HG03457 (cell line): ENCODE data around the gene AK8.

ENCODE experiments used
- ATAC-seq: cut with Tn5 transposase; IDR thresholded peaks from one replicate; pipeline ENCODE4 v1.9.1; 2021; ENCODE audit warnings: moderate number of reproducible peaks; ENCODE audit not compliant: unreplicated experiment

Gene AK8

DNA sequence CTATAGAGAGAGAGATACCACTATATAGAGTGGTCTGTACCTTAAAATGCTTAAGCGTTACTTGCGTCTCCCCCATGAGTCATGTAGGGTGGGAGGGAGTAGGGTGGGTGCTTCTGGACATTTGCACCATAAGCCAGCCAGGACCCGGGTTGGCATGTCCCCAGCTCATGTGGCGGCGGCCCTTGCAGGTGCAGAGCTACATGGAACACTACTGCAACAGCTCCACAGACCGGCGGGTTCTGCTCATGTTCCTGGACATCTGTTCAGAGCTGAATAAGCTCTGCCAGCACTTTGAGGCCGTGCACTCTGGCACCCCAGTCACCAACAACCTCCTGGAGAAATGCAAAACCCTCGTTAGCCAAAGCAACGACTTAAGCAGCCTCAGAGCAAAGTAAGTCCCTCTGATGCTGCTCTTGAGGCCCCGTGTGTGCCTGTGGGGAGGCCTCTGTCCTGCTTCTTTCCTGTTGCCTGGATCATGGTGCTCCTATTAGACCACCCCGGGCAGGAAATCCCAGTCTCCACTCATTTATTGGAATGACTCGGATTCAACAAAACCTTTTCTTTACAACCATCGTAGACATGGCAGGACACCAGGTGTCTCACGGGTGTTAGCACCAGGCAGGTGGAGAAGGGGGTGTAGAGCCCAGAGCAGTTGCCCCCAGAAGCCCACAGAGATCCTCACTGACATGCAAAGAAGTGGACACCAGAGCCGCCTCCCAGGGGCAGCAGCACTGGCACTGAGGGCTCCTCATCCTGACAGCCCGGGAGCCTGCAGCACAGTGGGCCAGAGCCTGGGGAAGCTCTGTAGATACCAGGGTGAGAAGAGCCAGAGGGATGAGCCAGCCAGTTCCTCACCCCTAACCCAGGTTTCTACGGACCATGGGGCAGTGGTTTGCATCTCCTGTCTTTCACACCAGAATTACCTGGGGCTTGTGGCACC lies 9.4 kb upstream of the AK8 start:
- ATAC-seq = no peak

DNA sequence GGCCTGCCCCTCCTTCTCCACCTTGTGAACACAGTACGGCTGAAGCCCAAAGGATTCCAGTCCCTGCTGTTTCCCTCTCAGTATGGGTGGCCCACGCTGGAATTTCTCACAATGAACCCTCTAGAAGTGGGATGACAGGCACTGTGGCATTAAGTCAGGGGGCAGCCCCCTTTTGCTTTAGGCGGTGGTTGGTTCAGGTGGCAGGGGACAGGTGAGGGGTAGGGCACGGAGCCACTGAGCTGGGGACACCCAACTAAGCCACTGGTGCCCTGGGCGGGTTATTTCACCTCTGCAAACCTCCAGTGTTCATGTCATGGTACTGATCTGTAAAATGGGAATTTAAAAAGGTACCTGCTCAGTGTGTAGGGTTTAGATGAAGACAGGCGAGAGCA lies 8.2 kb upstream of the AK8 start:
- no peak for ATAC-seq

DNA sequence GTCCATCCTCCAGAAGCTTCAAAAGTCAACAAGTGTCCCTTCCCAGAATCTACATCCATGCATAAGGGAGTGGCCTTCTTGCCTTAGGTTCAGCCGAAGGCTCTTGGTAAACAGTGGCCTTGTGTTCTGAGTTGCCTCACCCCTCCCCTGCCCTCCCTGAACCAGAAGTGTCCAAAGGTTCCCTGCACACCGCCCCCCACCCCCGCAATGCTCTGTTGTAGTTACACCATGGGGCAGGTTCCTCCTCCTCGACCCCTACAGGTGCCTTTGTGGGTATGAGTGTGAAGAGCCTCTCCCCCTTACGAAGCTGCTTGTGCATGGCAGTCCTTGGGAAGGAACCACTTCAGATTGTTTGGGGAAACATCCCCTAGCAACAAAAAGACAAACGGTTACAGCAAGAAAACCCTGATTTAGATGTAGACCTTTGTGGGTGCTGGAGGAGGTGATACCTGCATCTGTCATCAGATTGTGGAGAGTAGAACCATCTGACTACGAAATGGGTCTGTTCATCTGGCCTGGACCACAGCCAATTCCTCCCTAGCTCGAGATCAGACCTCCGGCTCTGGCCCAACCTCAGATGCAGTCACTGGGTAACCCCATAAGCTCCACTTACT lies 7.7 kb upstream of the AK8 start:
- no peak for ATAC-seq

DNA sequence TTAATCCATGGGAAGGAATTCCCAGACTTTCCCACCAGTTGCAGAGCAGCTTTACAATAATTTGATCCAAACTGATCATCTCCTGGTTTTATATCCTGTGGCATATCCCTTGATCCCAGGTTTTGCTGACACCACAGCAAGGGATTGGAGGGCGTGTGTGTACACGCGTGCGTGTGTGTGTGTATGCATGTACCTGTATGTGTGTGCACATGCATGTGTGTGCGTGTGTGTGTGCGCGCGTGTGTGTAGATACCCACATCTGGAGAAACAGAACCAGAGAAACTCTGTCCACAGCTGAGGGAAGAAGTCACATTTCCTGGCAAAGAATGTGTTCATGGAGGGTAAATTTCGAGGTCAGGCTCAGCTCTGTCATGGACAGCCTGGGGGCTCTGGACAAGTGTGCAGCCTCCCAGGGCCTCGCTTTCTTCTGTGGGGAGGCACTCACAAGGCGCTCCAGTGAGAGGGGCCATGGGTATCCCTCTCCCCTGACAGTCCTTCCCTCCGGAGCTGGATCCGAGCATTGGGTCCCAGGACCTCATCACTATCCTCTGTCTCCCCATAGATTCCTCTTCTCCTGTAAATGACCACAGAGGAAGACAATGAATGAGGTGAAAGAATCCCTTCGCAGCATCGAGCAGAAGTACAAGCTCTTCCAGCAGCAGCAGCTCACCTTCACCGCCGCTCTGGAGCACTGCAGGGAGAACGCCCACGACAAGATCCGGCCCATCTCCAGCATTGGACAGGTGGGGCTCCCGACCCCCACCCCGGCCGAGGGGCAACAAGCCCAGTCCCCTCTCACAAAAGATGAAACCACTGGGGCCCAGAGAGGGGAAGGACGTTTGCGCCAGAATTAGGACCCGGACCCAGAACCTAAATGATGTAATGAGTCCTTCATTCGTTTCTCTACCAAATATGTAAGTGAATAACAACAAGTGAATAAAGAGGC lies 5.5 kb upstream of the AK8 start:
- ATAC-seq = no peak

DNA sequence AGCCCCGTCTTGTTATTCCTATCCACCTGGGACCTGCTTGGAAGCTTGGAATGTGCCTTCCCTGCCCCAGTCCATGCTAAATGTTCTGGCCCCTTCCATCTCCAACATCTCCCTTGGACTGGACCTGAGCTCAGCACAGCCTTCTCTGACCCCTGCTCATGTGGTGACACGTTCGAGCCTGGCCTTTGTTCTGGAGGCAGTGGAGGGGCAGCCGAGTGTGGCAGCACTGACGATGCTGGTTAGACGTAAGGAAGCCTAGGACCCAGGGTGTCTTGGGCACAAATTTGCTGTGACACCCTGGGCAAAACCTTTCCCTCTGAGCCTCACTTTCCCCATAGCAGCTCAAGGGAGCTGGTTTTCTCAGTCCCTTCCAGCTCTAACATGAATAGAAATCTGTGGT lies 4.5 kb upstream of the AK8 start:
- no peak for ATAC-seq

DNA sequence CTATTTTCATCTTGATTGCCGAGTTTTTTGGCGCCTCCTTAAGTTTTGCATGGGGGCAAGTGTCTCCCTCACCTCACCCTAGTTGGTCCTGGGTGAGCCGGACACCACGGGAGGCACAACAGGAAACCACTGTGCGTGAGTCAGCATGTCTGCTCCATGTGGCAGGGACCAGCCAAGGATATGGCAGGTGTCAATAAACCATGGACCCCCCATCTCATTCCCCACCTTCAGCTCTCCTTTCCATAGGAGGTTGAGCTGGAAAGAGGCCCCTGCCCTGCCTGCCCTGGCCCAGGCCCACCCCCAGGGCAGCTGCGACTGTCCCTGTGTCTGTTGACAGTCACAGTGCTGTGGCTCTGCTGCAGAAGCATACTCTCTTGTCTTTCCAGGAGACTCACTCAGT lies 3.7 kb upstream of the AK8 start:
- no peak for ATAC-seq

DNA sequence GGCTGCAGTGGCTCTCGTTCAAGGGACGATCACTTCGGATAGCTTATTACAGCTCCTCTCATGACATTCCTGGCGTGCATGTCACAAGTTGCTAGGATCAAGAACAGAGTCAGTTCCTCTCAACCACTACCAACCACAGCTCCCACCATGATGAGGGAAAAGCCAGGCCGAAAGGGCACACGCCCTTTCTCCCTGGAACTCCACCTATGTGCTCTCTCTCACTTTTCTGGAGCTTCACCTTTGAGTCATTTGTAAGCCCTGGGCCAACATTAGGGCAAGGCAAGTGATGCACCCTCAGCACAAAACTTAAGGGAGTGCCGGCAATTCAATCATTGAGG lies 2.2 kb upstream of the AK8 start:
- no peak for ATAC-seq

DNA sequence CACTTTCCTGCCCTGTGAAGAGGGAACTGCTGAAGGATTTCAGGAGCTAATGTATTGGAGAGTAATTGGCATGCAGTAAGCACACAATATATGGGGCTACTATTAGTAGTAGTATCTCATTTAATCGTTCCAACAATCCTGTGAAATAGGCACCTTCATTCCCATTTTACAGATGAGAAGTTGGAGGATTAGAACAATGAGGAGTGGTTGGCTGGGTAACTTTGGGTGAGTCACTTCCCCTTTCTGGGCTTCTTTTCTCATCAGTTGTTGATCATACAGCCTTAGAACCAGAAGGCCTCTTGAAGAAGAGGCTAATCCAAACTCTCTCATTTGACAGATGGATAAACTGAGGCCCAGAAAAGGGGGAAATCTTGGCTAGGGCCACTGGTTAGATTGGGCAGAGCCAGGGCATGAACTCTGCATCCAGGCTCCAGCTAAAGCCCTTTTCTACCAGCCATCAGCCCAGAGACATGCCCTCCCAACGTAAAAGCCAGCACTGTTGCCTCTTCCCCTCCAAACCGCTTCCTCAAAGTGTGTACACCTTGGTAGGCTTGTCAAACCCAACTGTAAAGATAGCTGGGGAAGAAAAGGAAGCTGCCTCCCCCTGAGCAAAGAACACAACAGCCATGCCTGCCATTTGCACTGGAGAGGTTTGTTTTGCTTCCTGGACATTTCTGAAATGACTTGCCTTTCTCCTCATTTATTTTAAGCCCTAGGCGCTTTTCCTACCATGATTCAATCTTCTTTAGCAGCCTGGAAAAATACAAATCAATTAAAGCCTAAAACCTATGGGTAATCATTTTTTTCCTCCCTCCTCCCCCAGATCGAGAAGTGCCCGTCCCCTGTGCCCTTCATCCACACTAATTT lies 1.6 kb upstream of the AK8 start:
- no peak for ATAC-seq

DNA sequence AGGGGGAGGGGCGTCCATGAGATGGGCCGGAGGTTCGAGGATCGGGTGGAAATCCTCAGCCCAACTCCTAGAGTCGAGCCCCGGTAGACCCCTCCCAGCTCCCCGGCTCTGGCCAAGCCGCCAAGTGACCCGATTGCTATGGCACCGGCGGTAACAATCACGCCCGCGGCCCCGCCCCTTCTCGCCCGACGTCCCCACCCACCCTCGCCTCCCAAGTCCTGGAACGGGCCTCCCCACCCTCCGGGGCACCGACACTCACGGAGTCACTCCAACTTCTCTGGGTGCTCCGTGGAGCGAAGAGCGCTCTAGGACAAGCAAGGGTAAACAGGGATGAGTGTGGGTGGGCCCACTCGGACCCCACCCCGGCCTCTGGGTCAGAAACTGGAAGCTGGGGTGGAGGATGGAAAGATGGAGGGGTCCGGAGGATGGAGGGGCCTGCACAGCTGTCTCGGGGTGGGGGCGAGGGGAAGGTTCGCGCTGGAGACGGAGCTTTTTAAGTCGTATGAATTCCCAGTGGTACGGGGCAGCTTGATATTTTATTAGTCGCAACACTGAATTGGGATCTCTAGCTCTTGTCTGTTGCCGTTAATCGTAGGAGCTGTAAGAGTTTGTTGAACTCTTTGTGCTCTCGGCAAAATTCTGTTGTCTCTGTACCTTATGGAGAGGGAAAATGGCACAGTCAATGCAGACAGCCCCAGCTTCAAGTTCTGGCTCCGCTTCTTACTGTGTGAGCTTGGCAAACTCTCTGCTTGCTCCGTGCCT lies 792 bp upstream of the AK8 start, which contains the start of gene SPACA9:
Gene SPACA9, plus strand, starts transcription at position 204 of the 762 bp plus-strand sequence. CDS start 5,050 bp downstream, outside the sequence.
- ATAC-seq = no peak

DNA sequence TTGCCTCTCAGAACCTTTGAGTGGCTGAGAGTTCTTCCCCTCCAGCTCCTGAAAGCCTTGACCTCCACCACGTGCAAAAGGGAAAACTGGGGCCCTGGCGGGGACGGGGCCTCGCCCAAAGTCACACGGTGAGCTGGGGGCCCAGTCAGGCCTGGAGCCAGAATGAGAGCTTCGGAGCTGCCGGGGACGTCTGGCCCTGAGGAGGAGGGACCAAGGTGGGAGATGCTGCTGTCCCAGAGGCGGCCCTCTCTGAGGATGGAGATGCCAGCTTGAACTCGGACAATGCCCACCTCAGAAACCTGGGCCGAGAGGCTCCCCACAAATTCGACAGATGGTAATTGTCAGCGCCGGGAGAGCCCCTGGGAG lies 643 bp downstream of the AK8 start:
- ATAC-seq = no peak

DNA sequence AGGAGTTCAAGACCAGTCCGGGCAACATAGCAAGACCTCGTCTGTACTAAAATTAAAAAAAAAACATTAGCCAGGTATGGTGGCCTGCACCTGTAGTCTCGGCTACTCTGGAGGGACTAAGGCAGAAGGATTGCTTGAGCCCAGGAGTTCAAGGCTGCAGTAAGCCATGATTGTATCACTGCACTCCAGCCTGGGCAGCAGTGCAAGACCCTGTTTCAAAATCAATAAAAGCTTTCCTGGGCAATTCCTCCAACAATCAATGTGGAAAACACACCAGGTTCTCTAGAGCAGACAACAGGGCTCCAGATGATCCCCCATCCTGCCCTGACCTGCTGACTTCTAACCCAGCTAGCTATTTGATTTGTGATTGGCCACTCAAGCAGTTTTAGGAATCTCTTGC lies 1.2 kb downstream of the AK8 start:
- ATAC-seq = no peak

DNA sequence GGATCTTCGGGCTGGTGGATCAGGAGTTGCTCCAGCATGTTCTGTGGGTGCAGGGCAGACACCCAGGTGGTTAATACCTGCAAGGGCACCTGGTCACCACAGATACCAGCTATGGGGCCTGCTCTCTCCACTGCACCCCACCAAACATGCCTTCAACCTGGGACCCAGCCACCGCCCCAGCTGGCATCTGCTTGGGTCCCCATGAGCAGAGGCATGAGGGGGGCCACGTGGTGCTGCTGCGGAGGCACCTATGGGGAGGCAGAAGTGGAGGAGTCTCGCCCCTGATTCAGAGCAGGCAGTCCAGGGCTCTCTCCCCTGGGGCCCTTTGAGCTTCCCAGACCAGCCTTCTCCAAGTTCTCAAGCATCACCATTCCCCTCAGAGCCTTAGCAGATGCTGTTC lies 2.9 kb downstream of the AK8 start:
- ATAC-seq = no peak

DNA sequence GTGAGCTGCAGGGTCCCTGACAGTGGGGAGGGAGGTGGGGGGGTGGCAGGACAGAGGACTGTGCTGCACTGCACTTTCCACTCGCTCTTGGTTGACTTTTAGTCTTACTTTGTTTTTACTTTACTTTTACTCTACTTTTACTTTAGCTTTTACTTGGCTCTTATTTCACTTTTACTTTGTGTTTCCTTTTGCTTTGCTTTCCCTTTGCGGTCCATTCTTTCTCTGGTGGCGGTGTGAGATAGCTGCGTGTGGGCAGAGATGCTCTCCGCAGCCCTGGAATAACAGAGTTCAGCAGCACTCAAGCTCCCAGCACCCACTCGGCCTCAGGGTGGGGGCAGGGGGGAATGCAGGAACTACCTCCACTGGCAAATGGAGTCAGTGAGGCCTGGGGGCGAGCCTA lies 4.7 kb downstream of the AK8 start:
- no peak for ATAC-seq

DNA sequence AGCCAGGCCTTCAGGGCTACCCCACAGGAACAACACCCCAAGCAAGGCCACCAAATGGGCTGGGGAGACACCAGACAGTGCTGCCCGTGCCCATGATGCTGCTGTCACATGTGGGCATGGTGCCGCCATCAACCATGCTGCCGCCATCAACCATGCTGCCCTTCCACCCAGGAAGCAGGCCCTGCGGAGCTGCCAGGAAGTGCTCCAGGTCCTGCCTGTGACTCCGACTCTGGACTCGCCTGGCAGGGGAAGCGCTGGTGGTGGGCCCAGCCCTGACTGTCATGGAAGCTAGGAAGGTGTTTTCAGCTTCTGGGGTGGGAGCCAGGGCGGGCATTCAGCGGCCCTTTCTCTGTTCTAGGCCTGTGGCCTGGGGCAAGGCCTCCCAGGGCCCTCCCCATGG lies 8.8 kb downstream of the AK8 start:
- ATAC-seq = no peak

DNA sequence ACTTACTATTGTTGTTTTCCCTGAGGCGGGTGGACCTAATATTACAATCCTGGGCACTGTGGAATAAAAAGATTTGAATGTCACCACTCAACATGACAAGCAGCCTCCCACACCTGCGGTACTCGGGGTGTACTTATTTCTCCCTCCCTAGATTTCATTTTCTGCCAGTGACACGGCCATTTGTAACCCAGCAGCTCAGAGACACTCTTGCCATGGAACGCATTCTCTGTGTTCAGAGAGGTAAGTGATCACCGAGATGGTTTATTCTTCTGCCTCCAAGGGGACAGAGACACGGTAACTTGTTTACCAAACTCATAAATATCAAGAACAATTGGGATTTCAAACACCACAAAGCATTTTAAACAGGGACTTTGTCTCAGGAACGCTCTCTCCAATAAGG lies 11.2 kb downstream of the AK8 start:
- ATAC-seq = no peak

DNA sequence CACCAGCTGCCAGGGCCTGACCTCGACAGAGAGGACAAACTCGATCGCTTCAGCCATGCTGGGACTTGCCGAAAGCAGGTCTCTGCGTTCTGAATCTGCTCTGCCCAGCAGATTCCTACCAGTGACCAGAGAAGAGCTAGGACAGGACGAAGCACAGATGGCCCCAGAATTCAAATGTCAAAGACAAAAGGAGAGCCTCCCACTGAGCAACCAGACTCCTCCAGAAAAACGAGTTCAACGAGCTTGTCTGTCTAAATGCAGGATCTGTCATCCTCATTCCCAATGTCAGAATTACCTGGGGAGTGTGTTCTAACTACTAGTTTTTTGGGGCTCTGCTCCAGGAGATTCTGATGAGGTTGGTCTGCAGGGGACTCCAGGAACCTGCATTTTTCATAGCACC lies 13.4 kb downstream of the AK8 start:
- ATAC-seq = no peak

DNA sequence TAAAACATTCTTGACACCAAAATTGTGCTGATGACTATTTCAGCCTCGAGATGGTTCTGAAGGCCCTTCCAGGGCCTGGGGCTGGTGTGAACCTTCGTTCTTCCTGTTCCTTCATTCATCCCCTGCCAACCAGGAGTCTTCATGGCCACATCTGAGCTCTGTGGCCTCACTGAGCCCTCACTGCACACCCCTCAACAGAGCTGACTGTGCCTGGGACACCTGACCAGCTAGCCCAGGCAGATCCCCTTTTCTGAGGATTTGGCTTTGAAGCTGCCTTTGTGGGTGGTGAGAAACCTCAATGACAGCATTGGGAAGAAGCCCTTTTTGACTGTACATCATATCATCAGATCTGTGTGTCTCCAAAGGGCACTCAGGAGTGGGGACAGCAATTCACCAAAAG lies 13.8 kb downstream of the AK8 start:
- no peak for ATAC-seq

DNA sequence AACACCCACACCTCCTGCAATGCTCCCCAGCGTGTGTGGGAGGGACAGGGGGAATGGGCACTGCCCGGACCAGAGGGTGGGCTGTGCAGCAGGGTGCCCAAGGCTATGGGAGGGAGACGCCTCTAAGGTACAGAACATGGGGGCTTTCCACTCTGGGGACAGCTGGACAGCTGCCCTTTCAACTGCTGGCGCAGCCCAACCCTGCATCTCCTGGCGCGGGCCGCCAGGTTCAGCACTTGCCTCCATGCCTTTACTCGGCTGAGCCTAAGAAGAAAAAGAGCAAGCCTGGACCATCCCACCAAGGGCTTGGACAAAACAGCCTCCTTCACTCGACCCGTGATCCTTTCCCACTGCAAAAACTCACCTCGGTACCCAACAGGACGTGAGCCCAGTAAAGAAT lies 15.0 kb downstream of the AK8 start:
- no peak for ATAC-seq

DNA sequence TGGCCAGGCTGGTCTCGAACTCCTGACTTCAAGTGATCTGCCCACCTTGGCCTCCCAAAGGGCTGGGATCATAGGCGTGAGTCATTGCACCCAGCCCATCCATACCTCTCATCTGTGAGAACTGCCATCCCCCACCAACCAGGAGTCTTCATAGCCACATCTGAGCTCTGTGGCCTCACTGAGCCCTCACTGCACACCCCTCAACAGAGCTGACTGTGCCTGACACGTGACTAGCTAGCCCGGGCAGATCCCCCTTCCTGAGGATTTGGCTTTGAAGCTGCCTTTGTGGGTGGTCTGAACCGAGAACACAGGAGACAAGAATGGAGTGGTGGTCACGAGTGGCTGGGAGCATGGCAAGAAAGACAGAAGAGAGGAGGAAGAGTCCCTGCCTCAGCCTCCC lies 15.6 kb downstream of the AK8 start:
- no peak for ATAC-seq

DNA sequence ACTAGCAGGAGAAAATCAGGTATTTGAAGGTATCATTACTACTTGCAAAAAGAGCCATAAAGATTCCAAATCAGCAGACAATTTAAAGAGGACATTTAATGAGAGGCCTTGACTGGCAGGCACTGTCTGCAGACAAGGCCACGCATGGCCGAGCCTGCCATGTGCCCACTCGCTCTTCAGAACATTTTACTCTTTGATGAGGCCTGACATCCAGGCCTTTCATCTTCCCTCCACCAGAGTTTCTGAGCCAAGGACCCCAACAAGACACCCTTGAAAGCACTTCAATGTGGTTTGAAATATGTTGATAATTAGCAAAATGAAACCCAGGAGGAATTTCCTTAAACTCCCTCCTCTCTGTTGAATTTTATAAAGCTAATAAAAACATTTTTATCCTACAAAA lies 16.4 kb downstream of the AK8 start:
- ATAC-seq = no peak
